CD4-positive, alpha-beta T cell treated with Interleukin-1 beta for 1 hour (primary cell): ENCODE measurements around the gene C4orf50.

Experiments used
- DNase-seq, 2 donors: peaks; one replicate each; pipeline ENCODE4 v3.0.0-alpha.2; 2020 to 2022

C4orf50 gene

GRCh38 chr4:6018331-6018730, at the start of gene C4orf50:
TSS of gene C4orf50 (minus strand) at chr4:6018431.
- DNase-seq, result no peak

- DNase-seq, result no peak
These were observed 47.8 kb upstream of the C4orf50 start for GRCh38 chr4:6065934-6066590.

GRCh38 chr4:6065166-6065565, 46.9 kb upstream of the C4orf50 start:
- DNase-seq, result no peak

GRCh38 chr4:6064383-6064782, 46.2 kb upstream of the C4orf50 start:
- no peak for DNase-seq

GRCh38 chr4:6063684-6064083, 45.5 kb upstream of the C4orf50 start:
- DNase-seq, result no peak

- DNase-seq, result no peak
These were observed 43.9 kb upstream of the C4orf50 start for GRCh38 chr4:6062133-6062532.

- DNase-seq, result no peak
These were observed 41.2 kb upstream of the C4orf50 start for GRCh38 chr4:6059375-6059805.

- no peak for DNase-seq
These were observed 40.5 kb upstream of the C4orf50 start for GRCh38 chr4:6058531-6059374.

- DNase-seq, result no peak
These were observed 38.9 kb upstream of the C4orf50 start for GRCh38 chr4:6056976-6057766.

- DNase-seq, result no peak
These were observed 37.2 kb upstream of the C4orf50 start for GRCh38 chr4:6055436-6055835.

GRCh38 chr4:6055030-6055429, 36.8 kb upstream of the C4orf50 start:
- no peak for DNase-seq

- no peak for DNase-seq
These were observed 36.1 kb upstream of the C4orf50 start for GRCh38 chr4:6054162-6054922.

GRCh38 chr4:6052679-6053078, 34.4 kb upstream of the C4orf50 start:
- no peak for DNase-seq

GRCh38 chr4:6050551-6050950, 32.3 kb upstream of the C4orf50 start:
- no peak for DNase-seq

- DNase-seq, result no peak
These were observed 31.8 kb upstream of the C4orf50 start for GRCh38 chr4:6049985-6050384.

- no peak for DNase-seq
These were observed 31.0 kb upstream of the C4orf50 start for GRCh38 chr4:6049278-6049677.

GRCh38 chr4:6048537-6048936, 30.3 kb upstream of the C4orf50 start:
- no peak for DNase-seq

- DNase-seq, result no peak
These were observed 29.0 kb upstream of the C4orf50 start for GRCh38 chr4:6047130-6047673.

- DNase-seq, result no peak
These were observed 28.4 kb upstream of the C4orf50 start for GRCh38 chr4:6046526-6047129.

- no peak for DNase-seq
These were observed 26.6 kb upstream of the C4orf50 start for GRCh38 chr4:6044805-6045204.

- DNase-seq, result no peak
These were observed 26.0 kb upstream of the C4orf50 start for GRCh38 chr4:6044276-6044675.

- no peak for DNase-seq
These were observed 25.6 kb upstream of the C4orf50 start for GRCh38 chr4:6043843-6044242.
